Aortic smooth muscle cell (primary cell): Measurements from ENCODE around the gene KAT7. TPM values are rescaled to one million over a fixed set of nuclear protein-coding genes. Genes with fewer than 3 reads are reported as not detected.

ENCODE experiments used
- total RNA-seq: library from RNA; depleted of rRNA; stranded (reverse); fragments of >200 nt; gene quantifications from 2 replicates; pipeline ENCODE4 v1.2.3, GENCODE V29; 2014

The KAT7 gene
- total RNA-seq: 38.3 and 44.0 TPM in 2 replicates

DNA sequence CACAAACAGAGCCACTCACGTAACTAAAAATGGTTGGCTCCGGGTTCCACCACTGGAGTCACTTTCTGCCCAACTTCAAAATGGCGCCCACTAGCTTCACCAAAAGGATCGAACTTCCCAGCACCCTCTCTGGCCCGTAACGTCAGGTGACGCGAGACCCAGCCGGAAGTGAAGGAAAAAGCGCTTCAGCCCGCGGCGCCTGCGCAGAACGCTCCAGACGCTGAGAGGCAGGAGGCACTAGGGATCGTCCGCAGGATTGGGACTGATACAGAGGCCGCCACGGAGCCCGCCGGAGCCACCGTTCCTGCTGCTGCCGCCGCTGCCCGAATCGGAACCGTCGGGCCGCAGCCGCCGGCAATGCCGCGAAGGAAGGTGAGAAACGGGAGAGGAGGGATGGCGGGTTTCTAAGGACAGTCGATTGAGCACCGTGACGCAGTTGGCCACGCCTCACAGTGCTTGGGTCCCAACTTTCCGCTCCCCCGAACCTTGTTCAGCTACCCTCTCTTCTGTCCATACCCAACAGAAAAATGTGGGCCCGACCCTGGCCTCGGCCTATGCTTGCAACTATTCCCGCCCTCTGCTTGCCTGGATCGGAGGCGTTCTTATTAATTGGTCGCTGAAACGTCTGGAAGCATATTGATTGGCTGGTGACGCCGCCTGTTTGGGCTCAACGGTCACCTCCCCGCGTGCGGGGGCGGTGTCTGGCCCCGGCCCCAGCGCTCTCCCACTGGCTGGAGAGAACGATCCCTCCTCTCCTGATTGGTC is at the start of gene KAT7:
TSS of gene KAT7 (plus strand) at position 204 of the 765 bp plus-strand sequence. CDS start at position 358, 154 bp downstream.

DNA sequence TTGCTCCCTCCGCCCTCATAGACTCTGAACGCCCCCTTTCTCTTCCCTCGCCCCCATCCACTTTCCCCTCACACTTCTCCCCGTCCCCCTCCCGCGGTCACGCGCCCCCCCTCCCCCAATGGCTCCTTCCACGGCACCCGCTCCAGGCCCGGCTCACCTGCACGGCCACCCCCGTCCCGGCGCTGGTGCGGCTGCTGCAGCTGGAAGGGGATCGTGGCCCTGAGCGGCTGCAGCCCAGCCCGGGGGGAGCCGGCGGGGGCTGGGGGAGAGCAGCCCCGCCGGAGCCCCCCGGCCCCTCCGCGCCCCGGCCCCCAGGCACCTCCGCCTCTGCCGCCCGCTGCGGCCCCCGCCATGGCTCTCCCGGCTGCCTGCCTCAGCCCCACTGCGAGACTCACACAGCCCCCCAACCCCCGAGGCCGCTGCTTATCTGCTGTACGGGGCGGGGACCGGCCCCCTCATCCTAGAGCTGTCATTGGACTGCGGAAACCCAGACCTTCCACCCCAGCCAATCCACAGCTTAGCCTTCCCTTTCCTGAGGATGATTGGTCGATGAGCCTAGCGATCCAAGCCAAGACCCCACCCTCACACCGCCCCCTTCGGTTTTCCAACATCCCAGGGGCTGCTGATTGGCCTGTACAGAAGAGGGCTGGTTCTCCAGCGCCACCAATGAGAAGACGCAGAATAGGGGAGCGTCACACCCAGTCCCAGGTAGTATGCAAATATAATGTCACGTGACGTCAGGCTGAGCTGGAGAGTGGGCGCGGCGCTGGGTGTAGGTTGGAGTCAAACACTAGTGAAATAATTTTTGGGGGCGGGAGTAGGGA is 24.5 kb upstream of the KAT7 start, which contains the start of gene FAM117A:
TSS of gene FAM117A (minus strand) at position 397 of the 824 bp plus-strand sequence. CDS start at position 353, 44 bp downstream.

DNA sequence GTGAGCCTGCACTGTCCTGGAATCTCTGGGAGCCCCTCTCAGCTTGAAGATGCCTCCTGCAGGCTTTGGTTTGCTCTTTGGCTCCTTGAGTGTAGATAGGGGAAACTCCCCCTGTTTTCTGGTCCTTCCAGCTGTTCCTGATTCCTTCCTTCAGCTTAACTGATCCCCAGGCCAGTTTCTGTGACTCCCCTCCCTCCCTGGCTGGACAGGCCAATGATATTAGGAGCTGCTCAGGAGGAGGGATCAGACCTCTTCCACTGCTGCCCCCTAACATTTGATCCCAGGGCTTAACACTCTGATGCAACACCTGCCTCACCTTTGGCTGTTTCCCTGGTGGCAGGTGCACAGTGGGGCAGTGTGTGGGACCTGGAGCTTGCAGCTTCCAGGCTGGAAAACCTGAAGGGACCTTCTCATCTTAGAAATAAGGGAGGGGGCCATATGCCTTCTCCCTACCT is 59.6 kb downstream of the KAT7 start, which contains the start of gene TAC4:
TSS of gene TAC4 (minus strand) at position 51 of the 455 bp plus-strand sequence. CDS start 52 bp downstream, outside the sequence.

Other genes starting within 250 kb of the KAT7 start
- 4.4 and 7.9 TPM in 2 replicates for gene NXPH3, start 212.8 kb upstream of the KAT7 start, total RNA-seq
- 93.3 and 104 TPM in 2 replicates for gene SPOP, start 110.6 kb upstream of the KAT7 start, total RNA-seq
- 63.2 and 78.3 TPM in 2 replicates for gene SLC35B1, start 80.7 kb upstream of the KAT7 start, total RNA-seq
- 2.0 and 3.6 TPM in 2 replicates for gene FAM117A, start 24.6 kb upstream of the KAT7 start, total RNA-seq
- not detected in 2 replicates for gene TAC4, start 59.4 kb downstream of the KAT7 start, total RNA-seq
- gene DLX4, start 180.5 kb downstream of the KAT7 start, total RNA-seq: not detected in 2 replicates
- gene DLX3, start 206.5 kb downstream of the KAT7 start, total RNA-seq: 0.26 and 0.56 TPM in 2 replicates